ENCODE results near the gene CTRB2. TPM values are rescaled to one million over a fixed set of nuclear protein-coding genes. Genes with fewer than 3 reads are reported as not detected.
A peak's percentile ranks its signal among the peaks of the same experiment; 100 is the strongest.

The CTRB2 gene
- total RNA-seq, 4 donors from 2014 or later = 1.9 TPM; not detected in 3

- intact Hi-C loops (cut with DNase I; ENCODE audit: low total_unique reads) = loop anchor here (10.0 kb wide), 1 partner anchor 575 kb away; no protein-coding TSS in a partner anchor
- WGBS, 2 donors = 81 to 88% methylated on average over 8 of the region's 8 CpGs
- TF ChIP-seq POLR2A (IDR thresholded peaks at IDR 0.05) = no peak
- no peak for TF ChIP-seq CTCF (IDR thresholded peaks at IDR 0.05)
- no peak overlapping the region for H3K4me3 ChIP-seq (ENCODE audit: low read depth, poor library complexity, severe bottlenecking)
- DNase-seq (ENCODE audit: low spot score in 2 of 2) = peak in 1 of 2 donors; percentile 62
Measured at GRCh38 chr16:75189638-75190245, 17.2 kb downstream of the CTRB2 start.

GRCh38 chr16:75188832-75189477, 18.0 kb downstream of the CTRB2 start:
- no peak overlapping the region for H3K4me3 ChIP-seq (ENCODE audit: low read depth, poor library complexity, severe bottlenecking)
- 73 to 80% methylated on average over 14 of the region's 14 CpGs for WGBS, 2 donors
- intact Hi-C loops (cut with DNase I; ENCODE audit: low total_unique reads) = no loop called here
- TF ChIP-seq POLR2A (IDR thresholded peaks at IDR 0.05) (no peak), CTCF (IDR thresholded peaks at IDR 0.05) (no peak)
- DNase-seq (ENCODE audit: low spot score in 2 of 2) = peak in 1 of 2 donors; percentile 64

- TF ChIP-seq CTCF (IDR thresholded peaks at IDR 0.05) = no peak
- TF ChIP-seq POLR2A (IDR thresholded peaks at IDR 0.05) = no peak
- 39 to 45% methylated on average over 3 of the region's 3 CpGs for WGBS, 2 donors
- no peak for DNase-seq (ENCODE audit: low spot score in 2 of 2)
- intact Hi-C loops (cut with DNase I; ENCODE audit: low total_unique reads) = no loop called here
- H3K4me3 ChIP-seq (ENCODE audit: low read depth, poor library complexity, severe bottlenecking) = no peak overlapping the region
Measured at GRCh38 chr16:75181630-75182029, 25.3 kb downstream of the CTRB2 start.

GRCh38 chr16:75179208-75179607, 27.8 kb downstream of the CTRB2 start:
- H3K4me3 ChIP-seq (ENCODE audit: low read depth, poor library complexity, severe bottlenecking) = no peak overlapping the region
- TF ChIP-seq CTCF (IDR thresholded peaks at IDR 0.05) (no peak), POLR2A (IDR thresholded peaks at IDR 0.05) (no peak)
- intact Hi-C loops (cut with DNase I; ENCODE audit: low total_unique reads) = no loop called here
- WGBS, 2 donors = 90 to 97% methylated on average over 6 of the region's 6 CpGs
- DNase-seq (ENCODE audit: low spot score in 2 of 2) = no peak

- TF ChIP-seq POLR2A (IDR thresholded peaks at IDR 0.05) (no peak), CTCF (IDR thresholded peaks at IDR 0.05) (no peak)
- WGBS, 2 donors = 91 to 95% methylated on average over 2 of the region's 2 CpGs
Measured at GRCh38 chr16:75176926-75177325, 30.0 kb downstream of the CTRB2 start.

More at GRCh38 chr16:75176926-75177325, 30.0 kb downstream of the CTRB2 start:
- intact Hi-C loops (cut with DNase I; ENCODE audit: low total_unique reads) = no loop called here
- DNase-seq (ENCODE audit: low spot score in 2 of 2) = no peak
- no peak overlapping the region for H3K4me3 ChIP-seq (ENCODE audit: low read depth, poor library complexity, severe bottlenecking)

Data from lower leg skin (tissue), 4 donors.